Astrocyte of the spinal cord (primary cell): ENCODE measurements around the gene DEFB114.
"Not testable (repeated sequence)": the region's sequence is repeated elsewhere in the genome, so short reads cannot be mapped to it uniquely, and the experiment has no call there.

ENCODE experiments used
- DNase-seq: peaks from one replicate; pipeline ENCODE4 v3.0.0; 2011; ENCODE audit warnings: low read depth, low spot score
- H3K4me3 ChIP-seq: 2 replicates; pipeline ENCODE4 v1.5.1; 2011; ENCODE audit warnings: low read depth, mild to moderate bottlenecking, low read length, moderate library complexity
- CTCF ChIP-seq: IDR thresholded peaks from 2 replicates; pipeline ENCODE4 v1.5.1; 2012; ENCODE audit warnings: low read depth, mild to moderate bottlenecking, low read length, inconsistent platforms
- in situ Hi-C: cut with HindIII; loops from 2 replicates; pipeline ENCODE4 v1.10.0; 2017; ENCODE audit warnings: low sequenced_read_pairs

The DEFB114 gene

GRCh38 chr6:49966334-49966733 lies 2.4 kb upstream of the DEFB114 start:
- DNase-seq = no peak
- H3K4me3 ChIP-seq = no peak overlapping the region
- no peak for TF ChIP-seq CTCF
- in situ Hi-C loops = no loop called here

GRCh38 chr6:49958180-49958579 lies 5.8 kb downstream of the DEFB114 start:
- in situ Hi-C loops = no loop called here
- H3K4me3 ChIP-seq = no peak overlapping the region
- DNase-seq = no peak
- TF ChIP-seq CTCF = no peak

DNA sequence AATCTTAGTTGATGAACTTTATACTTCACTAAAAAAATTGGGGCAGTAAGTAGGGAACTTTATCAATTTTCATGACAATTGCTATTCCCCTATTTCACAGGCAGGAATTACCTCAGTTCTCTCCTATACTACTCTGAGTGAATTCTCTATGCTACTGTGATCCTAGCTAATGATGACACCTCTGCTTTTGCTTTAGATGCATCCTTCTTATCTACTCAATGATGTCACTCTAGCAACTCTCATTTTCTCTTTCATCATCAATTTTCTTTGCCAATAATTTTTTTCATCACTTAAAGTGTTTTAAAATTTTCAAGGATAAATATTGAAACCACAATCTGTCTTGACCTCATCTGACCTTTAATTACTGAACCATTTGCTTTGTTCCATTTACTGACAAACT lies 8.1 kb downstream of the DEFB114 start:
- no peak for DNase-seq
- no peak for TF ChIP-seq CTCF
- in situ Hi-C loops = no loop called here

GRCh38 chr6:49951926-49952325 lies 12.0 kb downstream of the DEFB114 start:
- no peak for TF ChIP-seq CTCF
- in situ Hi-C loops = no loop called here
- H3K4me3 ChIP-seq = no peak overlapping the region
- no peak for DNase-seq

More for the DNA sequence above, 8.1 kb downstream of the DEFB114 start:
- no peak overlapping the region for H3K4me3 ChIP-seq

GRCh38 chr6:49950415-49950751 lies 13.6 kb downstream of the DEFB114 start:
- TF ChIP-seq CTCF = no peak

GRCh38 chr6:49949062-49949461 lies 14.9 kb downstream of the DEFB114 start:
- H3K4me3 ChIP-seq = no peak overlapping the region
- in situ Hi-C loops = no loop called here
- no peak for TF ChIP-seq CTCF
- DNase-seq = no peak

More at GRCh38 chr6:49950415-49950751, 13.6 kb downstream of the DEFB114 start:
- no peak for DNase-seq
- H3K4me3 ChIP-seq = no peak overlapping the region
- in situ Hi-C loops = no loop called here

- DNase-seq = no peak
- no peak for TF ChIP-seq CTCF
- in situ Hi-C loops = no loop called here
- H3K4me3 ChIP-seq = no peak overlapping the region
Measured at GRCh38 chr6:49946835-49947234, 17.1 kb downstream of the DEFB114 start.

DNA sequence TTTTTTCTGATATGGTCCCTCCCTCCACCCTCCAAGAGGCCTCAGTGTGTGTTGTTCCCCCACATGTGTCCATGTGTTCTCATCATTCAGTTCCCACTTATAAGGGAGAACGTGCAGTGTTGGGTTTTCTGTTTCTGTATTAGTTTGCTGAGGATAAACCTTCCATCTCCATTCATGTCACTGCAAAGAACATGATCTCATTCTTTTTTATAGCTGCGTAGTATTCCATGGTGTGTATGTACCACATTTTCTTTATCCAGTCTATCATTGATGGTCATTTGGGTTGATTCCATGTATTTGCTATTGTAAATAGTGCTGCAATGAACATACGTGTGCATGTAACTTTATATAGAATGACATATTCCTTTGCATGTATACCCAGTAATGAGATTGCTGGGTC lies 19.9 kb downstream of the DEFB114 start:
- in situ Hi-C loops, H3K4me3 ChIP-seq, DNase-seq: not testable (repeated sequence)
